ENCODE data around the gene DIAPH2. TPM values are rescaled to one million over a fixed set of nuclear protein-coding genes. Genes with fewer than 3 reads are reported as not detected.
"Not testable (repeated sequence)": the region's sequence is repeated elsewhere in the genome, so short reads cannot be mapped to it uniquely, and the experiment has no call there.

Gene DIAPH2
- total and polyA plus RNA-seq, 2 donors from 2014 or later, result 2.1 to 15.0 TPM

DNA sequence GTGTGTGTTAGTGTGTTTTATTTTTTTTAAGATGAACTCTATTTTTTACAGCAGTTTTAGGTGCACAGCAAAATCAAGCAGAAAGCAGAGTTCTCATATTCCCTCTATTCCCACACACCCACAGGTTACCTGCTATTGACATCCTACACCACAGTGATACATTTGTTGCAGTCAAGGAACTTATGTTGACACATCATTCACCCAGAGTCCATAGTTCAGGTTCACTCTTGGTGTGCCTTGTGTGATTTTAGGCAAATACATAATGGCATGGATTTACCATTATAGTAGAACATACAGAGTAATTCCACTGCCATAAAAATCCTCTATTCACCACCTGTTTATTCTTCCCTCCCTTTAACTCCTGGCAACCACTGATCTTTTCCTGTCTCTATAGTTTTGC is 28.7 kb downstream of the DIAPH2 start:
- H3K27ac ChIP-seq (ENCODE audit: low read depth in 2 of 2, low read length in 2 of 2), result no peak overlapping the region
- TF ChIP-seq, protein P1, sequence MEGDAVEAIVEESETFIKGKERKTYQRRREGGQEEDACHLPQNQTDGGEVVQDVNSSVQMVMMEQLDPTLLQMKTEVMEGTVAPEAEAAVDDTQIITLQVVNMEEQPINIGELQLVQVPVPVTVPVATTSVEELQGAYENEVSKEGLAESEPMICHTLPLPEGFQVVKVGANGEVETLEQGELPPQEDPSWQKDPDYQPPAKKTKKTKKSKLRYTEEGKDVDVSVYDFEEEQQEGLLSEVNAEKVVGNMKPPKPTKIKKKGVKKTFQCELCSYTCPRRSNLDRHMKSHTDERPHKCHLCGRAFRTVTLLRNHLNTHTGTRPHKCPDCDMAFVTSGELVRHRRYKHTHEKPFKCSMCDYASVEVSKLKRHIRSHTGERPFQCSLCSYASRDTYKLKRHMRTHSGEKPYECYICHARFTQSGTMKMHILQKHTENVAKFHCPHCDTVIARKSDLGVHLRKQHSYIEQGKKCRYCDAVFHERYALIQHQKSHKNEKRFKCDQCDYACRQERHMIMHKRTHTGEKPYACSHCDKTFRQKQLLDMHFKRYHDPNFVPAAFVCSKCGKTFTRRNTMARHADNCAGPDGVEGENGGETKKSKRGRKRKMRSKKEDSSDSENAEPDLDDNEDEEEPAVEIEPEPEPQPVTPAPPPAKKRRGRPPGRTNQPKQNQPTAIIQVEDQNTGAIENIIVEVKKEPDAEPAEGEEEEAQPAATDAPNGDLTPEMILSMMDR (IDR thresholded peaks at IDR 0.05; ENCODE audit: borderline replicate concordance, extremely low read depth, insufficient read depth), result no peak
- no peaks in the 10 kb centered on the region for H3K9me3 ChIP-seq (ENCODE audit: control insufficient read depth in 2 of 3, insufficient read depth in 1 of 3, low read length in 3 of 3)
- DNase-seq (no peak), FAIRE-seq (no peak)
- intact Hi-C loops (cut with DNase I), result no loop called here
- no peak overlapping the region for H3K9ac ChIP-seq (ENCODE audit: low read length in 3 of 3)
- no peaks in the 10 kb centered on the region for H3K27me3 ChIP-seq (ENCODE audit: control insufficient read depth, insufficient read depth, low read length)
- no peaks in the 10 kb centered on the region for H3K36me3 ChIP-seq (ENCODE audit: control insufficient read depth in 2 of 3, insufficient read depth in 3 of 3, low read length in 3 of 3)
- H3K4me3 ChIP-seq (ENCODE audit: low read length in 3 of 3), result no peak overlapping the region
- H3K4me1 ChIP-seq (ENCODE audit: control insufficient read depth in 2 of 3, insufficient read depth in 2 of 3, low read depth in 1 of 3, low read length in 3 of 3), result no peaks in the 10 kb centered on the region

DNA sequence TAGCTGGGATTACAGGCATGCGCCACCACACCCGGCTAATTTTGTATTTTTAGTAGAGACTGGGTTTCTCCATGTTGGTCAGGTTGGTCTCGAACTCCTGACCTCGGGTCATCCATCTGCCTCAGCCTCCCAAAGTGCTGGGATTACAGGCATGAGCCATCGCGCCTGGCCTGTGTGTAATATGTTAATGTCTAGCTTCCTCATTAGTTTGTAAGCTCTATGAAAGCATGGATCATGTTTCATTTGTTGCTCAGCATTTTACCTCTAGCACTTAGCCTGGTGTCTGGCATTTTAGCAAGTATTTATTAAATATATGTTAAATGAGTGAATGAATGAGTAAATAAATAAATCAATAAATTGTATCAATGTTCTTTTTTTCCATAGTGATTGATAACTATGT is 29.8 kb downstream of the DIAPH2 start:
- H3K9ac ChIP-seq (ENCODE audit: low read length in 3 of 3); H3K36me3 ChIP-seq (ENCODE audit: control insufficient read depth in 2 of 3, insufficient read depth in 3 of 3, low read length in 3 of 3); H3K27me3 ChIP-seq (ENCODE audit: control insufficient read depth, insufficient read depth, low read length); intact Hi-C loops (cut with DNase I); DNase-seq; H3K27ac ChIP-seq (ENCODE audit: low read depth in 2 of 2, low read length in 2 of 2); H3K4me3 ChIP-seq (ENCODE audit: low read length in 3 of 3); H3K9me3 ChIP-seq (ENCODE audit: control insufficient read depth in 2 of 3, insufficient read depth in 1 of 3, low read length in 3 of 3); H3K4me1 ChIP-seq (ENCODE audit: control insufficient read depth in 2 of 3, insufficient read depth in 2 of 3, low read depth in 1 of 3, low read length in 3 of 3): not testable (repeated sequence)
- peak; percentile 56 for FAIRE-seq

DNA sequence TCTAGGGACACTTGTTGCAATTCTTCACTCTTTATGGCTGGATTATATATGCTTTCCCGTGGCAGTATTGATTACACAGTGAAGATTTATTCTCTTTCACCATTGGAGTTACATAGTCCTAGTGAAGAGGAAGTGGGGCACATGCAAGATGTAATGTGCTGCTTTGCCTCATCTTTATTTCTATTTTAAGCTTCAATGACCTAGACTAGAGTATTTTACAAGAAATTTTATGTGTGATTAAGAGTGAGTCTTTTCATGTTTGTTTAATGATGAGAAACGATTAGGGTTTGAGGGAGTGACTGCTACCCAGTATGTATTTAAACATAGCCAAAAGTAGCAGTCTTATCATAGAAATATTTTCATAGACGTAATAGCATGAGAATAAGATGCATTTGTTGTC is 30.8 kb downstream of the DIAPH2 start:
- intact Hi-C loops (cut with DNase I), result no loop called here
- Histone ChIP-seq H3K27ac (ENCODE audit: low read depth in 2 of 2, low read length in 2 of 2) (no peak overlapping the region), H3K9ac (ENCODE audit: low read length in 3 of 3) (no peak overlapping the region), H3K27me3 (ENCODE audit: control insufficient read depth, insufficient read depth, low read length) (no peaks in the 10 kb centered on the region), H3K4me1 (ENCODE audit: control insufficient read depth in 2 of 3, insufficient read depth in 2 of 3, low read depth in 1 of 3, low read length in 3 of 3) (no peaks in the 10 kb centered on the region), H3K36me3 (ENCODE audit: control insufficient read depth in 2 of 3, insufficient read depth in 3 of 3, low read length in 3 of 3) (no peaks in the 10 kb centered on the region), H3K9me3 (ENCODE audit: control insufficient read depth in 2 of 3, insufficient read depth in 1 of 3, low read length in 3 of 3) (no peaks in the 10 kb centered on the region), H3K4me3 (ENCODE audit: low read length in 3 of 3) (no peak overlapping the region)
- TF ChIP-seq, protein P1 (IDR thresholded peaks at IDR 0.05; ENCODE audit: borderline replicate concordance, extremely low read depth, insufficient read depth), result no peak
- no peak for DNase-seq
- FAIRE-seq, result no peak

DNA sequence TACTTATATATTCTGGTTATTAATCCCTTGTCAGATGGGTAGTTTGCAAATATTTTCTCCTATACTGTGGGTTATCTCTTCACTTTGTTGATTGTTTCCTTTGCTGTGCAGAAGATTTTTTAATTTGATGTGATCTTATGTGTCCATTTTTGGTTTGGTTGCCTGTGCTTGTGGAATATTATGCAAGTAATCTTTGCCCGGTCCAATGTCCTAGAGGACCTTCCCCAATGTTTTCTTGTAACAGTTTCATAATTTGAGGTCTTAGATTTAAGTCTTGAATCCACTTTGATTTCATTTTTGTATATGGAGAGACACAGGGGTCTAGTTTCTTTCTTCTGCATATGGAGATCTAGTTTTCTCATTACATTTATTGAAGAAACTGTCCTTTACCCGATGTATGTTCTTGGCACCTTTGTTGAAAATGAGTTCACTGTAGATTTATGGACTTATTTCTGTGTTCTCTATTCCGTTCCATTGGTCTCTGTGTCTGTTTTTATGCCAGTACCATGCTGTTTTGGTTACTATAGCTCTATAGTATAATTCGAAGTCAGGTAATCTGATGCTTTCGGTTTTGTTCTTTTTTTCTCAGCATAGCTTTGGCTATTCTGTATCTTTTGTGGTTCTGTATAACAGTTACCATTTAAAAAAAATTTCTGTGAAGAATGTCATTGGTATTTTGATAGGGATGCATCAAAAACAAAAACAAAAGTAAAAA is 34.7 kb downstream of the DIAPH2 start:
- intact Hi-C loops (cut with DNase I), result no loop called here
- H3K4me1 ChIP-seq (ENCODE audit: control insufficient read depth in 2 of 3, insufficient read depth in 2 of 3, low read depth in 1 of 3, low read length in 3 of 3), result no peaks in the 10 kb centered on the region
- H3K4me3 ChIP-seq (ENCODE audit: low read length in 3 of 3), result no peak overlapping the region
- TF ChIP-seq, protein P1 (IDR thresholded peaks at IDR 0.05; ENCODE audit: borderline replicate concordance, extremely low read depth, insufficient read depth), result no peak
- no peaks in the 10 kb centered on the region for H3K9me3 ChIP-seq (ENCODE audit: control insufficient read depth in 2 of 3, insufficient read depth in 1 of 3, low read length in 3 of 3)
- FAIRE-seq (no peak), DNase-seq (no peak)
- H3K27ac ChIP-seq (ENCODE audit: low read depth in 2 of 2, low read length in 2 of 2), result no peak overlapping the region
- no peak overlapping the region for H3K9ac ChIP-seq (ENCODE audit: low read length in 3 of 3)
- H3K36me3 ChIP-seq (ENCODE audit: control insufficient read depth in 2 of 3, insufficient read depth in 3 of 3, low read length in 3 of 3), result no peaks in the 10 kb centered on the region
- H3K27me3 ChIP-seq (ENCODE audit: control insufficient read depth, insufficient read depth, low read length), result no peaks in the 10 kb centered on the region
